Astrocyte (in vitro differentiated cells and primary cell): ENCODE measurements around the gene TOR1AIP1. TPM values are rescaled to one million over a fixed set of nuclear protein-coding genes. Genes with fewer than 3 reads are reported as not detected.
"Not testable (repeated sequence)": the region's sequence is repeated elsewhere in the genome, so short reads cannot be mapped to it uniquely, and the experiment has no call there.

Experiments used
- DNase-seq: peaks from one replicate; pipeline ENCODE4 v3.0.0-alpha.2; 2010; ENCODE audit warnings: low read depth
- FAIRE-seq: peaks from 2 replicates; lab custom pipeline; 2011; peaks lifted over from hg19 to GRCh38; lab: Jason Lieb, UNC
- H2AFZ ChIP-seq: 2 replicates; pipeline ENCODE4 v1.6.0; 2012; ENCODE audit warnings: low read depth, low read length, inconsistent platforms
- H3K27ac ChIP-seq: 2 replicates; pipeline ENCODE4 v1.5.1; 2011; ENCODE audit warnings: low read depth, low read length, inconsistent platforms
- H3K27me3 ChIP-seq: 2 replicates; pipeline ENCODE4 v1.6.0; 2011; ENCODE audit warnings: low read length, inconsistent platforms; ENCODE audit not compliant: insufficient read depth
- H3K36me3 ChIP-seq: 2 replicates; pipeline ENCODE4 v1.5.1; 2011; ENCODE audit warnings: low read length, inconsistent platforms; ENCODE audit not compliant: insufficient read depth
- H3K4me1 ChIP-seq: 2 replicates; pipeline ENCODE4 v1.5.1; 2011; ENCODE audit warnings: low read length, inconsistent platforms; ENCODE audit not compliant: insufficient read depth
- H3K4me2 ChIP-seq: 2 replicates; pipeline ENCODE4 v1.6.0; 2012; ENCODE audit warnings: low read length, inconsistent platforms
- H3K4me3 ChIP-seq: 2 replicates; pipeline ENCODE4 v1.5.1; 2011; ENCODE audit warnings: low read depth, mild to moderate bottlenecking, low read length, inconsistent platforms; ENCODE audit not compliant: insufficient read depth
- H3K79me2 ChIP-seq: 2 replicates; pipeline ENCODE4 v1.6.0; 2012; ENCODE audit warnings: mild to moderate bottlenecking, low read length, inconsistent platforms; ENCODE audit not compliant: insufficient read depth
- H3K9ac ChIP-seq: 2 replicates; pipeline ENCODE4 v1.6.0; 2012; ENCODE audit warnings: mild to moderate bottlenecking, low read length, inconsistent platforms
- H3K9me3 ChIP-seq: 2 replicates; pipeline ENCODE4 v1.5.1; 2012; ENCODE audit warnings: low read depth, mild to moderate bottlenecking, low read length, inconsistent platforms; ENCODE audit not compliant: insufficient read depth
- H4K20me1 ChIP-seq: 2 replicates; pipeline ENCODE4 v1.6.0; 2012; ENCODE audit warnings: low read length, inconsistent platforms; ENCODE audit not compliant: insufficient read depth
- H3K27ac Mint-ChIP-seq: one replicate; pipeline ENCODE4 v1.8.0; 2021; ENCODE audit warnings: mild to moderate bottlenecking, mixed read lengths; ENCODE audit not compliant: unreplicated experiment
- H3K27me3 Mint-ChIP-seq: one replicate; pipeline ENCODE4 v1.8.0; 2021; ENCODE audit warnings: low read depth, mixed read lengths; ENCODE audit not compliant: unreplicated experiment
- H3K36me3 Mint-ChIP-seq: one replicate; pipeline ENCODE4 v1.8.0; 2021; ENCODE audit warnings: low read depth, mixed read lengths; ENCODE audit not compliant: unreplicated experiment
- H3K4me1 Mint-ChIP-seq: one replicate; pipeline ENCODE4 v1.8.0; 2021; ENCODE audit warnings: low read depth, mixed read lengths; ENCODE audit not compliant: unreplicated experiment
- H3K4me3 Mint-ChIP-seq: one replicate; pipeline ENCODE4 v1.8.0; 2021; ENCODE audit warnings: mild to moderate bottlenecking, moderate library complexity, mixed read lengths; ENCODE audit not compliant: unreplicated experiment
- H3K9me3 Mint-ChIP-seq: one replicate; pipeline ENCODE4 v1.8.0; 2021; ENCODE audit warnings: mild to moderate bottlenecking, mixed read lengths; ENCODE audit not compliant: unreplicated experiment
- EZH2 ChIP-seq: IDR thresholded peaks from 2 replicates; pipeline ENCODE4 v1.6.1; 2012; ENCODE audit warnings: mild to moderate bottlenecking, low read length, inconsistent platforms; ENCODE audit not compliant: insufficient read depth
- total RNA-seq: library from RNA; stranded (reverse); gene quantifications from 2 replicates; pipeline ENCODE4 v1.2.1, GENCODE V29; 2021
- TF ChIP-seq, protein P1 (sequence below): IDR thresholded peaks from 2 replicates; pipeline ENCODE4 v1.5.1; 2011; ENCODE audit warnings: low read depth, mild to moderate bottlenecking, inconsistent platforms, low read length, moderate library complexity; ENCODE audit not compliant: insufficient read depth

Gene TOR1AIP1
- total RNA-seq, 1 donor from 2014 or later = 37.4 TPM

GRCh38 chr1:179958359-179958758, 76.3 kb downstream of the TOR1AIP1 start:
- Histone ChIP-seq H3K27ac (no peak overlapping the region), H3K36me3 (no peaks in the 10 kb centered on the region), H4K20me1 (peaks cover 44% of the 10 kb centered on the region), H3K4me1 (peaks cover 14% of the 10 kb centered on the region), H3K4me3 (no peak overlapping the region), H3K79me2 (peaks cover 85% of the 10 kb centered on the region), H2AFZ (no peak overlapping the region), H3K9ac (no peak overlapping the region), H3K9me3 (no peaks in the 10 kb centered on the region), H3K4me2 (no peak overlapping the region), H3K27me3 (no peaks in the 10 kb centered on the region)
- FAIRE-seq (no peak), DNase-seq (no peak)
- H3K4me1 Mint-ChIP-seq = peaks cover 8% of the 10 kb centered on the region
- H3K36me3 Mint-ChIP-seq = peaks cover 4% of the 10 kb centered on the region
- H3K27me3 Mint-ChIP-seq = no peaks in the 10 kb centered on the region
- no peaks in the 10 kb centered on the region for H3K9me3 Mint-ChIP-seq
- no peak overlapping the region for H3K27ac Mint-ChIP-seq
- no peak for TF ChIP-seq EZH2
- TF ChIP-seq, protein P1, sequence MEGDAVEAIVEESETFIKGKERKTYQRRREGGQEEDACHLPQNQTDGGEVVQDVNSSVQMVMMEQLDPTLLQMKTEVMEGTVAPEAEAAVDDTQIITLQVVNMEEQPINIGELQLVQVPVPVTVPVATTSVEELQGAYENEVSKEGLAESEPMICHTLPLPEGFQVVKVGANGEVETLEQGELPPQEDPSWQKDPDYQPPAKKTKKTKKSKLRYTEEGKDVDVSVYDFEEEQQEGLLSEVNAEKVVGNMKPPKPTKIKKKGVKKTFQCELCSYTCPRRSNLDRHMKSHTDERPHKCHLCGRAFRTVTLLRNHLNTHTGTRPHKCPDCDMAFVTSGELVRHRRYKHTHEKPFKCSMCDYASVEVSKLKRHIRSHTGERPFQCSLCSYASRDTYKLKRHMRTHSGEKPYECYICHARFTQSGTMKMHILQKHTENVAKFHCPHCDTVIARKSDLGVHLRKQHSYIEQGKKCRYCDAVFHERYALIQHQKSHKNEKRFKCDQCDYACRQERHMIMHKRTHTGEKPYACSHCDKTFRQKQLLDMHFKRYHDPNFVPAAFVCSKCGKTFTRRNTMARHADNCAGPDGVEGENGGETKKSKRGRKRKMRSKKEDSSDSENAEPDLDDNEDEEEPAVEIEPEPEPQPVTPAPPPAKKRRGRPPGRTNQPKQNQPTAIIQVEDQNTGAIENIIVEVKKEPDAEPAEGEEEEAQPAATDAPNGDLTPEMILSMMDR = no peak
- no peak overlapping the region for H3K4me3 Mint-ChIP-seq

DNA sequence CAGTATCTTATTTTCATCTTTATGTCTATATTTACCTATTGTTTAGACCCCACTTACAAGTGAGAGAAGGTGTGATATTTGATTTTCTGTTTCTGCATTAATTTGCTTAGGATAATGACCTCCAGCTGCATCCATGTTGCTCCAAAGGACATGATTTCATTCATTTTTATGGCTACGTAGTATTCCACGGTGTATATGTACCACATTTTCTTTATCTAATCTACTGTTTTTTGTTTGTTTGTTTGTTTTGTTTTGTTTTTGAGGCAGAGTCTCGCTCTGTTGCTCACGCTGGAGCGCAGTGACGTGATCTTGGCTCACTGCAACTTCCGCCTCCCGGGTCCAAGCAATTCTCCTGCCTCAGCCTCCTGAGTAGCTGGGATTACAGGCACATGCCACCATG, 80.1 kb downstream of the TOR1AIP1 start:
- not testable (repeated sequence) for H3K4me3 Mint-ChIP-seq, H3K4me3 ChIP-seq, H3K9ac ChIP-seq, DNase-seq, H3K27ac Mint-ChIP-seq, H3K27ac ChIP-seq, H3K4me1 Mint-ChIP-seq, FAIRE-seq, H3K4me2 ChIP-seq, H3K27me3 ChIP-seq, H2AFZ ChIP-seq, H3K9me3 ChIP-seq, H3K9me3 Mint-ChIP-seq, H3K27me3 Mint-ChIP-seq, H3K36me3 ChIP-seq, H3K36me3 Mint-ChIP-seq, H3K4me1 ChIP-seq
- peaks cover 95% of the 10 kb centered on the region for H3K79me2 ChIP-seq
- H4K20me1 ChIP-seq = peaks cover 57% of the 10 kb centered on the region

DNA sequence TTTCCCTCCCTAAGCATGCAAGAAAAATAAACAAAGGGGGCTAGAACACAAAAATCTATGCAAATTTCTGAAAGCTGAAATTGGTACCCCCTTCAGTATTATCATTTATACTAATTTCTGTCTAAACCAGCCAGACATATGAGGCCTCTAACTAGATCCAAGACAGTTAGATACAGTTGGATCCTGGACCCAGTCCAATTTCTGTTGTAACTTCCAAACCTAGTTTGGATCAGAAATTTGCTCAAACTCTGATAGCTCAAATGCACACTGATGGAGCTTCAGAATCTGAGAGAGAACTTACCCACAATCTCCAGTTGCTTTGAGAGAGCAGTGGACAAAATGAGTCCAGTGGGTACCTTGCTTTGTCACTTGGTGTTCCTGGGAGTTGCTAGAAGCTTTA, 84.5 kb downstream of the TOR1AIP1 start:
- Mint-ChIP-seq H3K4me3 (no peak overlapping the region), H3K4me1 (peaks cover 14% of the 10 kb centered on the region), H3K27ac (no peak overlapping the region), H3K27me3 (no peaks in the 10 kb centered on the region), H3K9me3 (no peaks in the 10 kb centered on the region), H3K36me3 (peaks cover 6% of the 10 kb centered on the region)
- H3K9ac ChIP-seq = no peak overlapping the region
- TF ChIP-seq EZH2 = no peak
- TF ChIP-seq, protein P1 = no peak
- no peak overlapping the region for H2AFZ ChIP-seq
- H3K4me1 ChIP-seq = no peaks in the 10 kb centered on the region
- H3K4me2 ChIP-seq = no peak overlapping the region
- DNase-seq (no peak), FAIRE-seq (no peak)
- no peaks in the 10 kb centered on the region for H3K27me3 ChIP-seq
- no peak overlapping the region for H3K27ac ChIP-seq
- H3K4me3 ChIP-seq = no peak overlapping the region
- peaks cover 3% of the 10 kb centered on the region for H3K9me3 ChIP-seq
- H3K79me2 ChIP-seq = peaks cover 92% of the 10 kb centered on the region
- H4K20me1 ChIP-seq = peaks cover 61% of the 10 kb centered on the region
- H3K36me3 ChIP-seq = no peaks in the 10 kb centered on the region
